Measurements from ENCODE around the gene SPACDR.

The SPACDR gene

GRCh38 chr7:100484673-100485045 is 20.6 kb upstream of the SPACDR start:
- DNase-seq, result no peak

GRCh38 chr7:100483722-100484672 is 19.9 kb upstream of the SPACDR start, which contains the start of gene NYAP1:
TSS of gene NYAP1 (plus strand) at chr7:100483927. CDS start at chr7:100485312, 1,385 bp downstream.
- no peak for DNase-seq

GRCh38 chr7:100483090-100483721 is 19.1 kb upstream of the SPACDR start:
- DNase-seq, result peak; percentile 18

- no peak for DNase-seq
Observed at GRCh38 chr7:100482728-100483089, 18.6 kb upstream of the SPACDR start.

- DNase-seq, result no peak
Observed at GRCh38 chr7:100481466-100481865, 17.4 kb upstream of the SPACDR start.

- peak; percentile 82 for DNase-seq
Observed at GRCh38 chr7:100478958-100479660, 15.0 kb upstream of the SPACDR start, which contains the start of gene TSC22D4. TSS of gene TSC22D4 (minus strand) at chr7:100479214. CDS start at chr7:100478038, 1,176 bp downstream.

- DNase-seq, result no peak
Observed at GRCh38 chr7:100477871-100478267, 13.8 kb upstream of the SPACDR start.

GRCh38 chr7:100476903-100477870 is 13.1 kb upstream of the SPACDR start:
- DNase-seq, result no peak

- no peak for DNase-seq
Observed at GRCh38 chr7:100476101-100476780, 12.2 kb upstream of the SPACDR start.

- DNase-seq, result no peak
Observed at GRCh38 chr7:100475549-100475948, 11.5 kb upstream of the SPACDR start.

GRCh38 chr7:100472854-100473499 is 8.9 kb upstream of the SPACDR start:
- no peak for DNase-seq

GRCh38 chr7:100472121-100472851 is 8.2 kb upstream of the SPACDR start:
- DNase-seq, result no peak

GRCh38 chr7:100471021-100471420 is 7.0 kb upstream of the SPACDR start:
- DNase-seq, result no peak

- DNase-seq, result peak; percentile 42
Observed at GRCh38 chr7:100469227-100470044, 5.4 kb upstream of the SPACDR start.

- DNase-seq, result peak; percentile 12
Observed at GRCh38 chr7:100467638-100468373, 3.7 kb upstream of the SPACDR start.

GRCh38 chr7:100466653-100467605 is 2.9 kb upstream of the SPACDR start:
- DNase-seq, result no peak

- DNase-seq, result peak; percentile 31
Observed at GRCh38 chr7:100465702-100466311, 1.7 kb upstream of the SPACDR start.
